ENCODE data around the gene BAZ1B.
A peak's percentile ranks its signal among the peaks of the same experiment; 100 is the strongest.
"Not testable (repeated sequence)": the region's sequence is repeated elsewhere in the genome, so short reads cannot be mapped to it uniquely, and the experiment has no call there.

The BAZ1B gene

DNA sequence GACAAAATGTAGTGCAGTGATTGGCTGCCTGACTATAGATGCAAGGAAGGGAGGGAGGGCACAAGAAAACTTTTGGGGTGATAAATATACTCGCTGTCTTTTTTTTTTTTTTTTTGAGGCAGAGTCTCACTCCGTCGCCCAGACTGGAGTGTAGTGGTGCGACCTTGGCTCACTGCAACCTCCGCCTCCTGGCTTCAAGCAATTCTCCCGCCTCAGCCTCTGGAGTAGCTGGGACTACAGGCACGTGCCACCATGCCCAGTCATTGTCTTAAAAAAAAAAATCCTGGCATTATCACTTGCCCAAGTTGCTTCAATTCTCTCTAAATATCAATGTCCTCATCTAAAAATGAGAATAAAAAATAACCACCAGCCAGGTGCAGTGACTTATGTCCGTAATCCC lies 96.1 kb downstream of the BAZ1B start:
- no peak for DNase-seq

DNA sequence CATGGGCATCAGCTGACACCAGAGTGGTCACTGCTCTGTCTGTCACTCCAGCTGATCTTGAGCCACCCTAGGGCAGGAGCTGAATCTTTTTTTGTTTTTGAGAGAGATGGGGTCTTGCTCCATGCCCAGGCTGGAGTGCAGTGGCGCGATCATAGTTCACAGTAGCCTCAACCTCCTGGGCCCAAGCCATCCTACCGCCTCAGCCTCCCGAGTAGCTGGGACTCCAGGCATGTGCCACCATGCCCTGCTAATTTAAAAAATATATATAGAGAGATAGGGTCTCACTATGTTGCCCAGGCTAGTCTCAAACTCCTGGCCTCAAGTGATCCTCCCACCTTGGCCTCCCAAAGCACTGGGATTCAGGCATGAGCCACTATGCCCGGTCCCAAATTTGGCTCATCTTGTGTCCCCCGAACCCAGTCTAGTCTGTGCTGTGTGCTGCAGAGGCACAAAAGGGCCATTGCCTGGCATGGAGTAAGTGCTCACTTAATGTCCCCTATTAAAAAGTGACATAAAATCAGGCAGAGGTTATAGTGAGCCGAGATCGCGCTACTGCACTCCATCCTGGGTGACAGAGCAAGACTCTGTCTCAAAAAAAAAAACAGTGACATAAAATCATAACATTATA lies 96.6 kb downstream of the BAZ1B start:
- no peak for DNase-seq

- no peak for DNase-seq
These were observed 97.6 kb downstream of the BAZ1B start for GRCh38 chr7:73424489-73424885.

DNA sequence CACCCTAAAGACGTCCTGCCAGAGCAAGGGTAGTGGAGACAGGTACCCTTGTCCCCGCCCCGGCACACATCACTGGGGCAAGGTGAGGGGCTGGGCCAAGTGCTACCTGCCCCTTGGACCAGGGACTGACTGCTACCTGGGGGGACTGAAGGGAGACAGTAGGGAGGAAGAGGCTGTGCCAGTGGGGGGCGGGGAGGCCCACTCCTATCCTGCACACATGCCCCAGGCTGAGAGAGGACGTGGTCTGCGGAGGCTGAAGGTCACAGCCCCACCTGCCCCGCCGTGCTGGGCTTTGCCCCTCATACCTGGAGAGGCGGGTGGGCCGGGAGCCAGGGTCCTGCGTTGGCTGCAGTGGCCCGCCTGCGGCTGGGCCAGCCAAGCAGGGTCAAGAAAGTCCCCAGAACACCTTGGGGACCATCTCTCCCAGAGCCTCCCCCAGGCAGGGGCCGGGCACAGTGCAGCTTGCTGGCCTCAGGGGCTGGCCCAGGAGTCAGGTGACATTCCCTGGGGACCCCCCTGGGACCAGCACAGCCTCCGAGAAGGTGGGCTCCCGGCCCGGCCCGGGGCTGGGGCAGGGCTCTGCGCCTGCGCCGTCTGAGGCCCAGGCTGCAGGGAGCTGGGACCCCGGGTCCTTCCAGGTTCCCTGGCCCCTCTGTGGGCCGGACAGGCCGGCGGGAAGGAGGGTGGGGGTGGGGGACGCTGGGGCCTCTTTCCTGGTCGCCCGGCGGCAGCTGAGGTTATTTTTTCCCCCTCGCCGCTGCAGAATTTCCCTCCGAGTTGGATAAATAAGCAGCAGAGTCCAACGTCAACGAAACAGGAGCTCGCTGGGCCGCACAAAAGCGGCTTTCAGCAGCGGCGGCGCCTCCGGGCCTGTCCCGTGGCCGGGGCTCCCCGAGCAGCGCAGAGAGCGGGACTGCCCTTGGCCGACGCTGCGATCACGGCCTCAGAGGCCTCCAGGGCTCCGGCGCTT lies 98.3 kb downstream of the BAZ1B start:
- DNase-seq: no peak

DNA sequence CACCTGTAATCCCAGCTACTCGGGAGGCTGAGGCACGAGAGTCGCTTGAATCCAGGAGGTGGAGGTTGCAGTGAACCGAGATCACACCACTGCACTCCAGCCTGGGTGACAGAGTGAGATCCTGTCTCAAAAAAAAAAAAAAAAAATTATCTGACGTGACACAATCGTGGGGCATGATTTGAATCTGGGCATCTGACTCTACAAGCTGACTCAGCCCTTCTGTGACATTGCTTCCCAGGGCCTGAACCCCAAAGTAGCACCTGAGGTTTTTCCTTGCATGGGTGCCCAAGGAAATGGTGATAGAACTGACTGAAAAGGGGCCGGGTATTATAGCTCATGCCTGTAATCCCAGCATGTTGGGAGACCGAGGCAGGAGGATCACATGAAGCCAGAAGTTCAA lies 101.5 kb downstream of the BAZ1B start:
- not testable (repeated sequence) for DNase-seq

- DNase-seq: not testable (repeated sequence)
These were observed 102.1 kb downstream of the BAZ1B start for GRCh38 chr7:73420016-73420415.

DNA sequence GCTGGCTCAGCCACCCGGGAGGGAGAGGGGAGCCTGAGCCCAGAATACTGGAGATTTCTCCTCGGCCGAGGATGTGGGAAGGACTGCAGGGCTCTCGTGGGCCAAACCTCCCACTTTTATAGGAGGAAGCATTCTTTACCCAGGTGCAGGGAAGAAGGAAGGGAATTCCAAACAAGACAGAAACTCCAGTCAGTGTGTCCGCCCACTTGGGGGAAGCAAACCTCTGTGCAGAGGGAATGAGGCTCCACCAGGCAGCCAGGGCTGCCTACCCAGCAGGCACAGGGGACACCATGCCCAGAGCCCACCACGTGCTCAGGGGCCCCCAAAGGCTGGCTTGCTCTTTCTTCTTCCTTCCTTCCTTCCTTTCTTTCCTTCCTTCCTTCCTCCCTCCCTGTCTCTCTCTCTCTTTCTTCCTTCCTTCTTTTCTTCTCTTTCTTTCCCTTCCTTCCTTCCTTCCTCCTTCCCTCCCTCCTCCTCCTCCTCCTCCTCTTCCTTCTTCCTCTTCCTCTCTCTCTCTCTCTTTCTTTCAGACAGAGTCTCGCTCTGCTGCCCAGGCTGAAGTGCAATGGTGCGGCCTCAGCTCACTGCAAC lies 103.9 kb downstream of the BAZ1B start:
- no peak for DNase-seq

GRCh38 chr7:73410541-73411131 lies 111.5 kb downstream of the BAZ1B start:
- not testable (repeated sequence) for DNase-seq

DNA sequence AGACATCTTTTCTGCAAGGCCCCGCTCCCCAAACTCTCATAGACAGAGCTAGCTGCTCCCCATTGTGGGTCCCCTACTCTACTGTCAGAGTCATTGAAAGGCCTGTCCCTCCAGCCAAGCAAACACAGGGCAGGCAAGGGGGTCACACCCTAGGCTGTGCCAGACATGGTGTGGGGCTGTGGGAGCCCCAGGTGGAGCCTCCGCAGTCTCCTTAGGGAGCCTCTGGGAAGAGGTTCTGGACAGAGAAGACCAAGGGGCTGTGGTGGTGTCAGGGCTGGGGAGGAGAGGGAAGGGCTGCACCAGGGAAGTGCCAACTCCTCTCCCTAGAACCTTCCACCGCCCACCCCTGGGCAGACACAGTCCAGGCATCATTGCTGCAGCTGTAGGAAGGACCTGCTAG lies 117.2 kb downstream of the BAZ1B start:
- not testable (repeated sequence) for DNase-seq

GRCh38 chr7:73399185-73400050 lies 122.7 kb downstream of the BAZ1B start:
- DNase-seq: peak; percentile 80

- no peak for DNase-seq
These were observed 124.4 kb downstream of the BAZ1B start for GRCh38 chr7:73397521-73398281.

- no peak for DNase-seq
These were observed 126.3 kb downstream of the BAZ1B start for GRCh38 chr7:73395538-73396503.

GRCh38 chr7:73394422-73394821 lies 127.7 kb downstream of the BAZ1B start:
- DNase-seq: peak; percentile 14

DNA sequence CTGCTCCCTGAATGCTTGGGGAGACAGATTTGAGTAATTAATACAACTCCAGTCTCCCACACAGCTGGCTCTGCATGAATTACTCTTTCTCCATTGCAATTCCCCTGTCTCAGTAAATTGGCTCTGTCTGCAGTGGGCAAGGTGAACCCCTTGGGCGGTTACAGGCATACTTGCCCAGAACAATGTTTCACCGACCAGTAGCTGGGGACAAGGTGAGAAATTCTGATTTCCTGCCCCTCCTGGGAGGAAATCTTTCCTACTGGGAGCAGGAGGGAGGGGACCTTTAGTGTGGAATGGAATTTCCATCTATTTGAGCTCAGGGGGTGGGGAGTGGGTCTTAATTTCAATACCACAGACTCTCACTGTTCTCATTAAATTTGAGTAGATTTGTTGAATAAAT lies 130.7 kb downstream of the BAZ1B start:
- no peak for DNase-seq
